ENCODE data around the gene ZBTB43.

GRCh38 chr9:126827227-126827626, 22.4 kb downstream of the ZBTB43 start:
- TF ChIP-seq EZH2 (IDR thresholded peaks at IDR 0.05) (no peak), POLR2AphosphoS5 (IDR thresholded peaks at IDR 0.05; ENCODE audit: borderline replicate concordance, low read depth, low read length) (no peak), FOXP2 (optimal IDR thresholded peaks at IDR 0.05; ENCODE audit: control extremely low read depth, extremely low read length, insufficient read depth) (no peak)
